ENCODE data around the gene SLC16A10. TPM values are rescaled to one million over a fixed set of nuclear protein-coding genes. Genes with fewer than 3 reads are reported as not detected.

SLC16A10 gene
- total and polyA plus RNA-seq, 2 donors (not counting 3 experiments of a cell fraction or from before 2014, with no cell fraction given), result not detected

DNA sequence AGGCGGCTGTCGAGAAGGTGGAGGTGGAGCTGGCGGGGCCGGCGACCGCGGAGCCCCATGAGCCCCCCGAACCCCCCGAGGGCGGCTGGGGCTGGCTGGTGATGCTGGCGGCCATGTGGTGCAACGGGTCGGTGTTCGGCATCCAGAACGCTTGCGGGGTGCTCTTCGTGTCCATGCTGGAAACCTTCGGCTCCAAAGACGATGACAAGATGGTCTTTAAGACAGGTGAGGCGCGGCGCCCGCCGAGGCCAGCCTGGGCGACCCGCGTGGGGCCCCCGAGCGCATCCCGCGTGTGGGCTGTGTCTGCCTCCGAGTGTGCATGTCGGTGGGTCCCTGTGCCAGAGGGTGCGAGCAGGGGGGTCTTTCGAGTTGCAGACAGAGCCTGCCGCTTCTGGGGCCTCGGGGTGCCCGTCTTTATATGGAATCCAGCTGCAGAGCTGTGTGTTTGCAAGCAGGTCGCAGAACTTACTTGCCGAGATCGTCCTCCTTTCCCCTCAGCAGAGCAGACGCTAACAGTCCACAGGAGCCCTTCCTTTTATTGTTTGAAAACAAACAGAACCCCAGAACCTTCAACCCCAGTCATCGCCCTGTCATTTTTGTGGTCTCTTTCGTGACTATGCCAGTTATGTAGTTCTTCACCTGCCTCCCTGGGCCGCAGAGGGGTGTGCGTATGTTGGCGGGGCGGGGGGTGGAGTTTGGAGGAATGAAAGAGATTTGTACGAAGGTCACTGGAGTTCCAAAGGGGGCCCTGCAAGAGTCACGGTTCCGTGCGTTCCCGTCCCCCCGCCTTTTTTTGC lies 766 bp downstream of the SLC16A10 start:
- DNase-seq (ENCODE audit: low read depth, low spot score), result peak; percentile 9
- FAIRE-seq, result no peak
- no TSS peak for BruUV-seq (replicated peaks)
- Histone ChIP-seq H3K9me3 (replicated peaks; ENCODE audit: control insufficient read depth, insufficient read depth, low read length) (no peaks in the 10 kb centered on the region), H3K79me2 (ENCODE audit: control insufficient read depth, insufficient read depth, low read length) (no peaks in the 10 kb centered on the region), H3K4me1 (ENCODE audit: control insufficient read depth, extremely low read depth, insufficient read depth, low read length) (peaks cover 12% of the 10 kb centered on the region), H3K27ac (ENCODE audit: insufficient read depth, low read depth, low read length) (no peak overlapping the region), H3K27me3 (ENCODE audit: control insufficient read depth in 2 of 2, insufficient read depth in 2 of 2, low read length in 2 of 2) (peaks cover 38 to 58% of the 10 kb centered on the region in 2 experiments), H3K9me1 (replicated peaks; ENCODE audit: control insufficient read depth, extremely low read depth, insufficient read depth, low read length) (no peaks in the 10 kb centered on the region), H2AFZ (ENCODE audit: low read depth, low read length) (peak overlapping the region; percentile 44), H4K20me1 (replicated peaks; ENCODE audit: control insufficient read depth, extremely low read depth, insufficient read depth, low read length) (no peaks in the 10 kb centered on the region), H3K36me3 (ENCODE audit: control insufficient read depth in 2 of 2, extremely low read depth in 1 of 2, insufficient read depth in 2 of 2, low read length in 2 of 2) (no peaks in the 10 kb centered on the region), H3K4me3 (replicated peaks in 1 of 3; ENCODE audit: insufficient read depth in 1 of 3, low read depth in 1 of 3, low read length in 3 of 3) (peak overlapping the region in 2 of 3 experiments; percentile 19 to 41), H3K9ac (replicated peaks; ENCODE audit: extremely low read depth, insufficient read depth, low read length) (no peak overlapping the region), H3K4me2 (ENCODE audit: insufficient read depth, low read length) (peak overlapping the region; percentile 76)
- intact Hi-C loops (cut with micrococcal nuclease), result no loop called here
- CTCF ChIA-PET, result interaction anchor here (0.7 kb wide), 1 partner anchor 70 kb away, joined by 3 read pairs; no protein-coding TSS in a partner anchor
- POLR2A ChIA-PET, result no interaction called here
- no peak for TF ChIP-seq POLR2AphosphoS5 (IDR thresholded peaks at IDR 0.05; ENCODE audit: insufficient read depth, low read depth, low read length)
- no peak for TF ChIP-seq GATA2 (IDR thresholded peaks at IDR 0.05; ENCODE audit: insufficient read depth, insufficient read length, low read depth, low read length)
- TF ChIP-seq POLR2A (IDR thresholded peaks at IDR 0.05; ENCODE audit: low read depth, low read length), result no peak
- TF ChIP-seq EZH2 (IDR thresholded peaks at IDR 0.05; ENCODE audit: borderline replicate concordance, low read depth, low read length, severe bottlenecking), result peak; percentile 93
- dilution Hi-C loops (cut with MboI; ENCODE audit: extremely low pct_ligation_motif_present, low sequenced_read_pairs), result no loop called here

DNA sequence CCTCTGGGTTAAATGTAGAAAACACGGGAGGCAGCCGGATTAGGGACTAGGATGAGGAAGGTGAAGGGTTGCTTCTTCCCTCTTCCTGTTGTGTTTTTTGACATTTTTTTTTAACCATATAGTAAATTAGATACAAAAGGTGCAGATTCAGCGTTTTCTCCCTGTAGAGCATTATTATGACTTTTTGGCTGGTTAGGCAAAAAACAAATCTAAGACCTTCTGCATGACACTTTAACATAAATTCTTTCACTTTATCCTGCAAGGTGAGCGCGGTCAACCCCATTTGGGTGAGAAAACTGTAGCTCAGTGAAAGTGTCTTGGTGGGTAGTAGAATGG lies 1.3 kb downstream of the SLC16A10 start:
- Histone ChIP-seq H3K4me1 (ENCODE audit: control insufficient read depth, extremely low read depth, insufficient read depth, low read length) (peaks cover 12% of the 10 kb centered on the region), H3K4me3 (replicated peaks in 1 of 3; ENCODE audit: insufficient read depth in 1 of 3, low read depth in 1 of 3, low read length in 3 of 3) (no peak overlapping the region), H3K9ac (replicated peaks; ENCODE audit: extremely low read depth, insufficient read depth, low read length) (no peak overlapping the region), H3K4me2 (ENCODE audit: insufficient read depth, low read length) (peak overlapping the region; percentile 76), H3K9me3 (replicated peaks; ENCODE audit: control insufficient read depth, insufficient read depth, low read length) (no peaks in the 10 kb centered on the region), H4K20me1 (replicated peaks; ENCODE audit: control insufficient read depth, extremely low read depth, insufficient read depth, low read length) (no peaks in the 10 kb centered on the region), H3K36me3 (ENCODE audit: control insufficient read depth in 2 of 2, extremely low read depth in 1 of 2, insufficient read depth in 2 of 2, low read length in 2 of 2) (no peaks in the 10 kb centered on the region), H3K79me2 (ENCODE audit: control insufficient read depth, insufficient read depth, low read length) (no peaks in the 10 kb centered on the region), H3K9me1 (replicated peaks; ENCODE audit: control insufficient read depth, extremely low read depth, insufficient read depth, low read length) (no peaks in the 10 kb centered on the region), H2AFZ (ENCODE audit: low read depth, low read length) (no peak overlapping the region), H3K27ac (ENCODE audit: insufficient read depth, low read depth, low read length) (no peak overlapping the region), H3K27me3 (ENCODE audit: control insufficient read depth in 2 of 2, insufficient read depth in 2 of 2, low read length in 2 of 2) (peaks cover 40 to 59% of the 10 kb centered on the region in 2 experiments)
- BruUV-seq (replicated peaks), result no TSS peak
- dilution Hi-C loops (cut with MboI; ENCODE audit: extremely low pct_ligation_motif_present, low sequenced_read_pairs), result no loop called here
- FAIRE-seq (no peak), DNase-seq (ENCODE audit: low read depth, low spot score) (no peak)
- intact Hi-C loops (cut with micrococcal nuclease), result no loop called here
- POLR2A ChIA-PET, result no interaction called here
- TF ChIP-seq POLR2A (IDR thresholded peaks at IDR 0.05; ENCODE audit: low read depth, low read length) (no peak), EZH2 (IDR thresholded peaks at IDR 0.05; ENCODE audit: borderline replicate concordance, low read depth, low read length, severe bottlenecking) (peak; percentile 21)
- CTCF ChIA-PET, result no interaction called here

Measured in endothelial cell of umbilical vein (primary cell).